DMS79 (cell line): ENCODE results near the gene ADAM30.
A peak's percentile ranks its signal among the peaks of the same experiment; 100 is the strongest.

Source experiments
- DNase-seq: peaks from one replicate; lab custom pipeline; 2025; lab: John Stamatoyannopoulos, UW

The ADAM30 gene

GRCh38 chr1:119908661-119909060, 12.3 kb upstream of the ADAM30 start:
- DNase-seq, result no peak

GRCh38 chr1:119906927-119907652, 10.8 kb upstream of the ADAM30 start:
- DNase-seq, result no peak

GRCh38 chr1:119903443-119903835, 7.1 kb upstream of the ADAM30 start:
- no peak for DNase-seq

DNA sequence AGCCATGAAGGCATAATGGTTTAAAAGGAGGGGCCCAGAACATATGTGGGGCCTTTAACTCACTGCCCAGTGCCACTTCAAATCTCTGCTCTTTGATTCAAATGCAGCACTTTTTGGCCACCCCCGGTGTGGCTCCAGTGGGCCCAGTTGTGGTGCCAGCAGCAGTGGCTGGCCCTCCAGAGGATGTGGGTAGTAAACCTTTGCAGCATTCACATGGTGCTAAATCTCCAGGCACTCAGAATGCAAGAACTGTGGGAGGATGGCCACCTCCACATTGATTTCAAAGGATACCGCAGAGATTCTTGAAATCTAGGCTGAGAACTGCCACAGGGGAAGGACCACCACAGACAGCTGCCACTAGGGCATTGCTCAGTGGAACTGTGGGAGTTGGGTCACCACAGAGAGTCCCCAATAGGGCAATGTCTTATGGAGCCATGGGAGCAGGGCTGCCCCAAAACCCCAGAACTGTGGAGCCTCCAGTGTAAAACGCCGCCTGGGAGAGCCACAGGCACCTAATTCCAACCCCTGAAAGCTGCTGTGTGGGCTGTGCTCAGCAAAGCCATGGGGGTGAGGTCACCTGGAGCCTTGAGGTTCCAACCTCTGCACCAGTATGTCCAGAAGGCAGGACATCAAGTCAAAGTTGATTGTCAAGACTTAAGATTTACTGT, 6.6 kb upstream of the ADAM30 start:
- no peak for DNase-seq

DNA sequence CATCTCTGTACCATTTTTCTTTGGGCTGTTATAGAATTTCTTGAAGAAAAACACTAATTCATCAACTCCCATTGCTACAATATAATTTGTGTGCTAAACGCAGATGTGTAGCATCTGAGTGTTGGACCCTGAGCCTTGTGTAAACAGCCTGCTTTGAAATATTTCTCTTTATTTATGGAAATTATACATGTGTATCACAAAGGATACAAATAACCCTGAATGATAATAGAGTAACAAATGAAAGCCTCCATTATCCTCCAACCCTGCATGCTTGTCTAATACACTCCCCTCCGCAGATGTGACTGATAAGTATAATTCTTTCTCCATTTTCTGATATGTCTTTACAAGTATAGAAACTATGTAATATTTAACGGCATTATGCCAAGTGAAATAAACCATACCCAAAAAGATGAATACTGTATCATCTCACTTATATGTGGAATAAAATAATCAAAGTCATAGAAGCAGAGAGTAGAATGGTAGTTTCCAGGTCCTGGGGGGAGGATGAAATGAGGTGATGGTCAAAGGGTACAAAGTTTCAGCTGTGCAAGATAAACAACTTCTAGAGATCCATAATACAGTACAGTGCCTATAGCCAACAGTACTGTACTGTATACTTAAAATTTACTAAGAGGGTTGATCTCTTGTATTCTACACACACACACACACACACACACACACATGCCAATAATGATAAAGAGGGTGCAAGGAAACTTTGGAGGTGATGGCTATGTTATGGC, 2.8 kb upstream of the ADAM30 start:
- DNase-seq, result no peak

DNA sequence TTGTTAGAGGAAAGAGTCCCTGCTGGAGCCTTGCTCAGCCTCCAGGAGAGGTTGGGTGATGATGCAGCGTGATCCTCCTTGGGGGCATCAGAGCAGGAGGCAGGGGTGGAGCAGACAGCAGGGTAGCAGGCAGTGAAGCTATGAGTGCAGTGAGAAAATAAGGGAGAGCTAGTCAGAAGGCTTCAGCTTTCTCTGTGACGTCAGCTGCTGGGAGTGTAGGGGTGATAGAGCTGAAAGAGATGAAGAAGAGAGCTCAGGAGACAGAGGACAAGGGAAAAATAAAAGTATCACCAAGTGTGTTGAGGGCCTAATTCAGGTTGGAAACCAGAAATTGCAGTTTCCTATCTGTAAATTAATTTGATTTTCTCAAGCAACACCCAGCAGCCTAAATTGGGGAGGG, 2.2 kb upstream of the ADAM30 start:
- DNase-seq, result no peak

DNA sequence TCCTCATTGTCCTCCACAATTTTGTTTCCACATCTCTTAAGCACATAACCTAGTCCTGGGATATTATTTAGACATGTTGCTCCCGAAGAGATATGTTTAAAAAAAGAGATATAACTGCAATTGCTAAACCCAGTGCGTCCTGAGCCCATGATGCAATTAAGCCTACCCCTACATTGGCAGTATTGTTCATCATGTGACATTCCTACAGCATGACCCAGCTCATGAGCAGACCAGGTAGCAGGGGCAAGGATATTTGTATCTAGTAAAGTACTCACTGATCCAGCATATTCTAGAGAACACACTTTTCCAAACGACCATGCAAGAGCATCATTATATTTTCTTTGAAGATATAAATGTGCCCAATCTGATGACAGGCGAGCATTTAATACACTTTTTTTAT, 1.2 kb downstream of the ADAM30 start:
- no peak for DNase-seq

DNA sequence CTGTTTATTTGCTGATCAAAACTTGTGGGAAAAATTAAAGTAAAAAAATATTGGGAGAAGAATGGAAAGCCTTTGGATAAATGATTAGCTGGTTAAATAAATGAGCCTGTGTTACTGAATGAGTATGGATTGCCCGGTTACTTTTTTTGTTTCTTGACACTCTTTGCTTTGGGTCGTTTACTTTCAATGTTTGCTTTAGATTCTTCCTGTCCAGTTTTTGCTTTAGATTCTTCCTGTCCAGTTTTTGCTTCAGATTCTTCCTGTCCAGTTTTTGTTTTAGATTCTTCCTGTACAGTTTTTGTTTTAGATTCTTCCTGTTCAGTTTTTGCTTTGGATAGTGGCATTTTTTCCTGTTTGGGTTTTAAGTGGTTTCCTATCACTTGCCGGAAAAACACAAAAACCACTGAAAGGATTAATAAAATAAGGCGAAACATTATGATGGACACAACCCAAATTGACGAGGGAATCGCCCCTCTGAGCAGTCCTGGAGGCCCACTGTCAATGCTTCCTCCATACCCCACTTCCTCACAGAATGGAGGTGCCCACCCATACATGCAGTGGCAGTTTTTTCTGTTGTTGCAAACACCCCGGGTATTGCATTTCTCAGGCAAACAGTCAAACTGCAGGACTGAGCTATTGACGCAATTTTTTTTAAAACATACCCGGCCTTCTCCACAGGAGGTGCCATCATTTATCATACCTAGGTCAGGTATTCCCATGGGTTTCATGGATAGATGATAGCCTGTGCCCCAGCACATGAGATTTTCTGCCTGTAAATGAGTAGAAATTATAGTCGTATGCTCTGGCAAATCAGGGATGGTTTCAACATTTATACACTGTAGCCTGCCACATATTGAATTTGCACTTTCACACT, 2.3 kb downstream of the ADAM30 start:
- DNase-seq, result no peak

DNA sequence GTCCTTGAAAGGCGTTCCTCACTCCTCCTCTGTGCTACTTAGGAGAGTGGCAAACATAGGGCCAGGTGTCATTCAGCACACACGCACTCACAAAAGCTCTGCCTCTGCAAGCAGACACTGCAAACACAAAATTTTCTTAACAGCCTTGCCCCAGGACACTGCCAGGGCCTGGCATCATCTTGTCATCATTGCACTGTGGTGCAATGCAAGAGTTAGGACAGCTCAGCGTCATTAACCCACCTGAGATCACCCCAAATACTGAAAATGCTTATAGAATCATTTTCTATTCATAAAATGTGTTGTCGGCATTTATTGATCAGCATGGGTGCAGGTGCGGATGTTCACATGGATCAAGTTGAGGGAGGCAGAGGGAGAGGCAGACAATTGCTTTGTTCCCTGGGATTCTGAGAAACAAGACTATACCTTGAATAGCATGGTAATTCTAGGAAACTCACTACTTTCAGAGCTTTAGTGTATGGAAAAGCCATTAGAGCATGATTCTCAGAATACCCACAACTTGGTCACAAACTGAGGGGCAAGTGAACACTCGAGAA, 3.0 kb downstream of the ADAM30 start:
- no peak for DNase-seq

DNA sequence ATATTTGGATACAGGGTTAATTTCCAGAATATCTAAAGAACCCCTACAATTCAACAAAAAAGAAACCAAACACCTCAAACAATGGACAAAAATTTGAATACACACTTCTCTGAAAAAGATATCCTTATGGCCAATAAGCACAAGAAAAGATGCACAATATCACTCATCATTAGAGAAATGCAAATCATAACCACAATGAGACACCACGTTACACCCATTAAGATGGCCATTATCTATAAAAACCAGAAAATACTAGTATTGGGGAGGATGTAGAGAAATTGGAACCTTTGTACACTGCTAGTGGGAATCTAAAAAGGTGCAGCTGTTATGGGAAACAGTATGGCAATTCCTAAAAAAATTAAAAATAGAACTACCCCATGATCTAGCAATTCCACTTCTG, 4.9 kb downstream of the ADAM30 start:
- DNase-seq, result no peak

- no peak for DNase-seq
Observed at GRCh38 chr1:119888476-119888875, 7.8 kb downstream of the ADAM30 start.

DNA sequence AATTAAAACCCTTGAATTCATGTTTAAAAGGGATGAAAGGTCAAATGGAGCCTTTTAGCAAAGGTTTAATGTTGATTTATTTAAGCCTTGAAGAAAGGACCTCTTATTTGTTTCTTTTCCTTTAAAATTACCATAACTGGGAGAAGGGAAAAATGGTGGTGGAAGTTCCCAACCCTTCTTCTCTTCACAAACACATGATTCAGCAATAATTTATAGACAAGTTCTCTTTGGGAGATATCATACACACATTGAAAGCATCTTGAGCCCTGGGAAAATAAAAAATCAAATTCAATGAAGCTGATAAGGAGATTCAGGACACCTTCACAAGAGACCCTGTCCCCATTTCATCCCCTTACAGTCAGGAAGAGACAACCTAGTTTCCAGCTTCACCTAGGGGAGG, 8.9 kb downstream of the ADAM30 start:
- DNase-seq, result no peak

- DNase-seq, result no peak
Observed at GRCh38 chr1:119885903-119886783, 10.2 kb downstream of the ADAM30 start.

DNA sequence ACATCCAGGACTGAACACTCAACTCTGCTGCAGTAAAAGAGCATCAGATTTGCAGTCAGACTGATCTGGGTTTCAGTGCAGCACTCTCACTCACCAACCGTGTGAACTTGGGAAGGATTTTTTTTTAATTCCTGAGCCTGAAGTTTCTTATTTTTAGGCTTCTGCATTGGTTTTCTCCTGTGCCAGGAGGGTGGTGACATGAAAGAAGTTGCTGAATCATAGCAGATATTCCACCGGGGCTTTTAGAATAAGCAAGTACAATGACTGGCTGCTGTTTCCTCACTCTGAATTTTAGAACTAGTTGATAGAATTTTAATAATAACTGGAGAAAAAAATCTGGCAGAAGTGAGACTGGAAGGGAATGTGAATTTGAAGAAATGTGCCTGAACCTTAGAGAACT, 11.6 kb downstream of the ADAM30 start:
- no peak for DNase-seq

DNA sequence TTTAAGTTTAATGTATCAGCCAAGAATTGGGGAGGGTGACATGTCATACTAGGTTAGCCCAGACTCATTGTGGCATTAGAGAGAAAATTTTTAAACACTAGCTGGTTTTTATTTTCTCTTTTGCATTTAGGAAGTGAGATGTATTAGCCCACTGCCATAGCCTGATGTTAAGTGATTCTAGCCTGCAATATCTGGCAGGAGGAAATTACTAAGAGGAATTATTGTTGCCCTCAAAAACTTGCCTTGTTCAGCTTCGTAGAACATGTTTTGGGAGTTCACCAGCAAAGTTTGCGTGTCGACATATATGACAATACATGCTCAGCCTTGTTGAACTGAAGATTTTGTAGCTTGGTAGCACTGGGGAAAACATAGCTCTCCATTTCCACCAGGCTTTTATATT, 12.5 kb downstream of the ADAM30 start:
- no peak for DNase-seq

- no peak for DNase-seq
Observed at GRCh38 chr1:119882132-119883049, 13.9 kb downstream of the ADAM30 start.

DNA sequence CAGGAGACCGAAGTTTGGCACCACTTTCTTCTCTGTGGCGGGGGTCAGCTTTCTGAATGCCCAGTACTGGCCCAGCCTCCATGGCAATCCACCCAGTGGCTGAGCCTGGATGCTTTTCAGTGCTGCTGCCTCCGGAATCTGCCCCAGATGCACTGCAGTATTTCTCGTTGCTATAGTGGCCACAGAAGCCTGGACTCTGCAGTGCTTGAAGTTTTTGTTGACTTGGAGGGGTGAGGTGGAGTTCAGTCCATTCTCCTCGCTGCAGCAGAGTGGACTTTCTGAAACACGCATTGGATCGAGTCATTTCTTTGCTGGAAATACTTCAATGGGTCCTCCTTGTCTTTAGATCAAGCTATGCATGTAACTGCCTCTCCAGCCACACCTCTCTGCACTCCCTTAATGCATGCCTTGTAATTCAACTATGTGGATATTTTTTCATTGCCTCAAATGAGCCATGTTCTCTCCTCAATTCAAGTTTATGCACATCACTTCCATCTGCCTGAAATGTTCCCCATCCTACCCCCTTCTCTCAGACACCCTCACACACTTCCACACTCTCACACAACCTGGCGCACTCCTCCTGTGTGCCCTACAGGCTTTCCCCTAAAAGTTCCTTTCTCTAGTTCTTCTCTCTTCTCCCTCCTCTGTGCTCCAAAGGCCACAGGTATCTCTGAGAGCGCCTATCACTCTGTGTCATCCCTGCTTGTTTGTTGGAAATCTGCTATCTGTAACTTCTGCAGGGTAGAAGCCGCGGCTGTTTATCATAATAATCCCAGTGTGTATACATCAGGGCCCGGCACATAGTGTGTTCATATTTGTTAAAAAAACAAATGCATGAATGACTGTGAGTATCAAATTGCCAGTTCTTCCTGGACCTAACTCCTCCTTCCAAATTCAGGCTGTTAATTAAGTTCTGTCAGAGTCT, 16.5 kb downstream of the ADAM30 start:
- DNase-seq, result no peak

GRCh38 chr1:119878171-119878570, 18.1 kb downstream of the ADAM30 start:
- DNase-seq, result peak; percentile 26

- no peak for DNase-seq
Observed at GRCh38 chr1:119874186-119874585, 22.1 kb downstream of the ADAM30 start.
